ENCODE results near the gene APBA2.

- TF ChIP-seq POLR2A (IDR thresholded peaks at IDR 0.05) (no peak), CTCF (IDR thresholded peaks at IDR 0.05) (no peak)
Observed at GRCh38 chr15:28957606-28958498, 72.1 kb downstream of the APBA2 start.
